Stimulated activated CD8-positive, alpha-beta memory T cell treated with anti-CD3 and anti-CD28 coated beads, Interleukin-7, amount 100 ng/mL, for 48 hours (primary cell): ENCODE results near the gene TMPRSS6.

Experiments
- DNase-seq, 2 donors: peaks; one replicate each; pipeline ENCODE4 v3.0.0-alpha.2; 2020; ENCODE audit warnings: low read depth in 1 of 2; ENCODE audit errors: extremely low read depth in 1 of 2

Gene TMPRSS6

DNA sequence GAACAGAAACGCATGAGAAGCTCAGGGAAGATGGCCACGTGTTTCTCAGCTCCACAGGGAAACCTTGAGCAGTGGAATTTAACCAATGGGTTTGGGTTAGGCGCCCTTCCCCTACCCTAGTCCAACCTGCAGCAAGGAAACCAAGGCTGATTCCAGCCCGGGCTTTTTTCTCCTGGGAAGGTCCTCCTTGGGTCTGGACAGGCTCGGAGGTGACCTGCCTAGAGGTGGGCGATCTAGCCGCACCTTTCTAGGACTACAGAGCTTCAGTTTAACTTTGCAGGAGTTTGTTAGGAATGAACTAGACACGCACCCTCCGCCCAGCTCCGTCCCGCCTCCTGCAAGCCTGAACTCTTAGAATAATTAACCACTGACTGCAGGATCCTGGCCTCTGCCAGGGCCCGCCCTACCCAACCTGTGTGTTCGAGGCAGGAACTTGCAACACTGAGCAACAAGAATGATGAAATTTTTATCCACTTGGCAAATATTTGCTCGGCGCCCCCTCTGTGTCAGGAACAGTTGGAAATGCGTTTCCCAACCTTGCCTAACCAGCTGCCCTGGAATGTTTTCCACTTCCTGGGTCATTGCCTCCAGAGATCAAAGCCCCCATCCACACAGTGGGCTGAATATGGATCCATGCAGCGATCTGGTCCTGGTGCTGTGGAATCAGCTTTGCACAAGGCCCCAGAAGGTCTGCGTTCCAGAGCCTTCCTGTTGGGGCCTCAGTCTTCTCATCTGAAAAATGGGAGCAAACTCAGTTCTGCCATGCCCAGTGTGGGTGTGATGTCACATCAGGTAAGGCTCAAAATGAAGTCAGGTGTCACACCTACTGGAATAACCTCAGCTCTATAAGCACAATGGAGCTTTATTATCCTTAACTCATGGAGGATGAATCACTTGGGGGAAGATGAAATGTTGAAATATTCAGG is 76.7 kb downstream of the TMPRSS6 start:
- DNase-seq = no peak

DNA sequence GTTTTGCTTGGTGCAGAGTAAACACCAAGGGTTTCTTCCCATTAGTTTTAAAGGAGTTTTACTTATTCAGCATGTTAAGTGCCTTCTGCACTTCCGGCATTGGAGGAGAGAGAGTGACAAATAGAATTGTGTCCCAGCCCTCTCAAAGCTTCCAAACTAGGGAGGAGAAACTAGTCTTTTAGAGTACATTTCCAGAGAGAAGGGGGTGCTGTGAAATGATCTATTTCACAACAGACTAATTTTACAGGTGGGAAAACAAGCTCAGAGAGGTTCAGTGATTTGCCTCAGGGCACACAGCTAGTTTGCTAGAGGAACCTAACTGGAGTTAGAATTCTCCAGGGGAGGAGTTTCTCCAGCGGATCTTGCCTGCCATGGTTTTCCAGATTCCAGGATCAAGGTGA is 77.4 kb downstream of the TMPRSS6 start:
- no peak for DNase-seq

GRCh38 chr22:37030560-37031281 is 78.8 kb downstream of the TMPRSS6 start:
- DNase-seq = no peak

- DNase-seq = no peak
These were observed 80.5 kb downstream of the TMPRSS6 start for GRCh38 chr22:37028692-37029674.

DNA sequence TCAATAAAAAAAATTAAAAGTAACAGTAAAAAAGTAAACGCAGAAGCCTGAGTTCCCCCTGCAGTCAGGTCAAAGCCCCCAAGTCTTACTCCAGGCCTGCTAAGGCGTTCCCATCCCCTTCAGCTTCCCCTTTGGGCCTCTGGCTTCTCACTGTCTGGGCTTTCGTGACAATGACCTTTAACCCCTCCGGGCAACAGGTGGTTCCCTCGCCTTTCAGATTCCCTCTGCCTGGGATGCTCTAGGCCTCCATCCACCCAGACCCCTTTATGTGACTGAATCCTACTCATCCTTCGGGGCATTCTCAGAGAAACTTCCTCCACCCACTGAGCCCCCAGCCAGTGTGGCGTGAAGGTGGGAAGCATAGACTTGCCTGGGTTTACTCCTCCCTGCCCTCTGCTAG is 82.0 kb downstream of the TMPRSS6 start:
- no peak for DNase-seq

- DNase-seq = no peak
These were observed 83.2 kb downstream of the TMPRSS6 start for GRCh38 chr22:37026325-37026724.

- no peak for DNase-seq
These were observed 83.9 kb downstream of the TMPRSS6 start for GRCh38 chr22:37025500-37026070.

- no peak for DNase-seq
These were observed 85.0 kb downstream of the TMPRSS6 start for GRCh38 chr22:37024339-37025157.

- DNase-seq = no peak
These were observed 85.7 kb downstream of the TMPRSS6 start for GRCh38 chr22:37023743-37024338.

GRCh38 chr22:37022483-37023337 is 86.8 kb downstream of the TMPRSS6 start:
- DNase-seq = no peak

- peak in 1 of 2 donors; percentile 22 for DNase-seq
These were observed 87.6 kb downstream of the TMPRSS6 start for GRCh38 chr22:37021710-37022482.

- DNase-seq = no peak
These were observed 88.5 kb downstream of the TMPRSS6 start for GRCh38 chr22:37021041-37021440.

GRCh38 chr22:37020192-37020479 is 89.4 kb downstream of the TMPRSS6 start:
- DNase-seq = no peak

GRCh38 chr22:37019309-37020191 is 90.0 kb downstream of the TMPRSS6 start, which contains the start of the genes MPST and TST:
Gene MPST (plus strand): TSS chr22:37019742. CDS start chr22:37019837, 95 bp downstream.
Gene TST (minus strand): TSS chr22:37019447. CDS start chr22:37018732, 715 bp downstream.
- DNase-seq = peak in 1 of 2 donors; percentile 8

DNA sequence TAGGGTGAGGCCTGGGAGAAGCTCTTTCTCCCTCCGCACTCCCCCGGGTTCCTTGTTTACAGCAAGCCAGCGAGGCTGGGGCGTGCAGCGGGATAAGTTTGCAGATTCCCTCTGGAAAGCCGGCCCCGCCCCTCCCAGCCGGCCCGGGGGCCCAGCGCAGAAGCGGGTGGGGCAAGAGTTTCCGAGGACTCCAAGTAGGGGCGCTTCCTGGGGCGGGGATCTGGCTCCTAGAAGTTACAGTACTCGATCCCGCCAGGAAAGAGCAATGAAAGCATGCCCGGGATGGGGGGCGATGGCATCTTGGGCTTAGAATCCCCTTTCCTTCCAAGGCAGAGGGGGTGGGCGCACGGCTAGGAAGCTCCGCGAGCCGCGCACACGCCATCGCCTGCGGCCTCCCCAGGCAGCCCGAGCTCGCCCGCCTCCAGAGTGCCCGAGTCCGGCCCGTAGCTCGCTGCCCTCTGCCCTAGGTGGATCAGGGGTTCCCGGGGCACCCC is 90.7 kb downstream of the TMPRSS6 start:
- no peak for DNase-seq

DNA sequence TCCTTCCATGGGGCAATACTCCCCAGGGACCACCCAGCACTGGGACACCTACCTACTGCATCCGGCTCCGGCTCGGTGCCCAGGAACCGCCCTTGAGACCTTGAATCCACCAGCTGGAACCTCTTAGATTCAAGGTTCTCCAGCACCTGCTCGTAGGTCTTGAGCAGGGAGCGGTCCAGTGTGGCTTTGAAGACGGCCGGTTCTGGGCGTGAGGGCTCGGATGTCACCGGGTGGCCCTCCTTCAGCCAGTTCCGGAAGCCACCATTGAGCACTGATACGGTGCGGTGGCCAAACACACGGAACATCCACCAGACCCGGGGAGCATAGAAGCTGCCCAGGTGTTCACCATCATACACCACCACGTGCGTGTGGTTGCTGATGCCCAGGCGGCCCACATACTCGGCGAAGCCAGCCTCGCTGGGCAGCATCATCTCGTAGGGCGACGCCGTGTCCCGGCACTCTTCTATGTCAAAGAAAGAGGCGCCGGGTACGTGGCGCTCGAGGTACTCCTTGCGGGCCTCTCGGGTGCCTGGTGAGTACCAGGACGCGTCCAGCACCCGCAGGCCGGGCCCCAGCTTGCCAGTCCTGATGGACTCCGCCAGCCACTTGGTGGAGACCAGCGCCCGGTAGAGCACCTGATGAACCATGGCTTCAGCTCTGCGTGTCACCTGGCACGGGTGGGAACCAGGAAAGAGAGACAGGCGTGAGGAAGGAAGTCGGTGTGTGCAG is 91.3 kb downstream of the TMPRSS6 start:
- DNase-seq = no peak
